ENCODE measurements around the gene TTC39B.

TTC39B gene

GRCh38 chr9:15300218-15300617, 6.8 kb downstream of the TTC39B start:
- no peak for DNase-seq (ENCODE audit: low spot score)

GRCh38 chr9:15299374-15299939, 7.6 kb downstream of the TTC39B start:
- DNase-seq (ENCODE audit: low spot score) = no peak

- no peak for DNase-seq (ENCODE audit: low spot score)
Measured at GRCh38 chr9:15298362-15298761, 8.7 kb downstream of the TTC39B start.

DNA sequence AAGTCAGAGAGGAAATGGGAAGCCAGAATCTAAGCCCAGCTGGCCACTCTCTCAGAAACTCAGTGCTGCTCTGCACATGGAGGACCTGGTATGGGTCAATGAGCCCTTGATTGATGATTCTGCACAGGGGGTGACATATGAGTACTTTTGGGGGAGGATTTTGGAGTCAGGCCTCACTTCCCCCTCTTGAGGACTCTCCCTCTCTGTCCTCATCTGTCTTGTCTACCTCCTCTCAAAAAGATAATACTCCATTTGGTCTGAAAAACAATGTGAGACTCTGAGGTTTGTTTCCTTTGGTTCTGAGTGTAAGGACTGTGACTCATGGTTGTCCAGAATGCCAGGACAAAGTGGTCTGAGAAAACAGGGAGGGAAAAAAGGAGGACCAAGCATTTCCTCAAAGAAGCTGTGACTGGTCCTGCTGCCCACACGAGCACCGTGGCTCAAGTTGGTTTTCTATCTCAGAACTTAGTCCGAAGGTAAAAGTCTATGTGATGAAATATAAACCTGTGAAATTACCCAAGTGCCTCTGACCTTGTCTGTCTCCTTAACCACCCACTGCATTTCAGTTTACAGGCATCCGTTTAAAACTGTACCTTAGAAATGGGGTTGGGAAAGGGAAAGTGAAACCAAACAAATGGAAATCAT, 11.1 kb downstream of the TTC39B start:
- no peak for DNase-seq (ENCODE audit: low spot score)

GRCh38 chr9:15294604-15295003, 12.4 kb downstream of the TTC39B start:
- no peak for DNase-seq (ENCODE audit: low spot score)

GRCh38 chr9:15293804-15294316, 13.2 kb downstream of the TTC39B start:
- no peak for DNase-seq (ENCODE audit: low spot score)

DNA sequence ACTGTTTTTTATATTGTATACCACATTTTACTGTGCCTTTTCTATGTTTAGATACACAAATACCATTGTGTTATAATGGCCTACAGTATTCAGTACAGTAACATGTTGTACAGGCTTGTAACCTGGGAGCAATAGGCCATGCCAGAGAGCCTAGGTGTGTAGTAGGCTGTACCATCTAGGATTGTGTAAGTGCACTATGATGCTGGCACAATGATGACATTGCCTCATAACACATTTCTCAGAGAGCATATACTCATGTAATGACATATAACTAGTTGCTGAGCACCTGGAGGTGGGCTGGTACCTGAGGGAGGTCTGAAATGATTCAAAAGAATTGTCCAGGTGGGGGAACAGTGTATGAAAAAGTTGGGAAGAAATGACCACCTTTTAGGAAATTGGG, 13.9 kb downstream of the TTC39B start:
- DNase-seq (ENCODE audit: low spot score) = no peak

DNA sequence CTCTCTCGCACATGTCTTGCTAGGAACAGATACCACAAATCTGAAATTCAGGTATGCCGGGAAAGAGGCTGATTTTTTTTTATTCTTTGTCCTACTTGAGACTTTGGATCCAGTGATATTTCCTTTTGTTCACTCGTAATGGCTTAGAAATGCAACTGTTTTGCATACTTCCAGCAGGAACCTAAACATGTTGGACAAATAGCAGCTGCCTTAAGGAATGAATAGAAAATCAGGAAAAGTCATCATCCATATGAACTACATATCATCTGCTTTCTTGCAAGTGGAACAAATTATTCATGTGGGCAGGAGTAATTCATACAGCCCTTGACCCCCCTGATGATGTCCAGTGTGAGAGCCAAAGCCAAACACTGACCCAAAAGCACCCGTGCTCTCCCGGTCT, 17.4 kb downstream of the TTC39B start:
- no peak for DNase-seq (ENCODE audit: low spot score)

DNA sequence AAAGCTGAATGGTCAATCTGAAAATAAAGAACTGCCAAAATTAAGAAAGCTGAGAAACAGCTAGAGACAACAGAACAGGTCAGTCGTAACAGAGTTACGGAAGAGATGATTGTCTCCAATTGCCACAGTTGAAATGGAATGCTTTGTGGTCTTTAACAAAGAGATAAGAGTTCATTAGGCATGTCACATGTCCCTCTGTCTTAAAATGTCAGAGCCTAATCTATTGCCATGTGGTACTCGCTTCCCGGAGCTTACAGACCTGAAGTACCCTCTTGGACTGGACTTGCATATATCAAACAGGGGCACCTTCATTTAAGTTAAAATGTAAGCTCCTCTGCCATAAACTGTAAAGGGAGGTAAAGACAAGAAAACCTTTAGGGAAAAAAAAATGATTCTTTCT, 19.7 kb downstream of the TTC39B start:
- DNase-seq (ENCODE audit: low spot score) = no peak

- DNase-seq (ENCODE audit: low spot score) = no peak
Measured at GRCh38 chr9:15286161-15286821, 20.7 kb downstream of the TTC39B start.

- DNase-seq (ENCODE audit: low spot score) = no peak
Measured at GRCh38 chr9:15282567-15283285, 24.3 kb downstream of the TTC39B start.

DNA sequence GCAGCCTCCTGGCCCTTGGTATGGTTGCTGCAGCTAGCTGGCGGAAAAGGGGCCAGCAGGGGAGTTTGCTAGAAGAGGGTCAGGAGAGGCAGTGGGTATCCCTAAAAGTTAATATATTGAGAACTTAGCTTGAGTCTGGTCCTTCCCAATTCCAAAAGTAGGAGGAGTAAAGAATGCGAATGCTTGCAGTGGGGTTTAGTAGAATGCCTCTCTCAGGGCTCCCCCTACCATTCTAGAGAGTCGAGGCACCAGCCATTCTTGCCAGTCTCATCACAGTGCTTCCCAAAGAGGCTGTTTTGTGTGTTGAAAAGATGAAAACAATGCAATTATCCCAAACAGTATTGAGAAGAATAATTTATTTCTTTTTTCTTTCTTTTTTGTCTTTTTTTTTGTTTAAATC, 26.4 kb downstream of the TTC39B start:
- no peak for DNase-seq (ENCODE audit: low spot score)

GRCh38 chr9:15278839-15279238, 28.2 kb downstream of the TTC39B start:
- no peak for DNase-seq (ENCODE audit: low spot score)

- DNase-seq (ENCODE audit: low spot score) = no peak
Measured at GRCh38 chr9:15278091-15278687, 28.8 kb downstream of the TTC39B start.

DNA sequence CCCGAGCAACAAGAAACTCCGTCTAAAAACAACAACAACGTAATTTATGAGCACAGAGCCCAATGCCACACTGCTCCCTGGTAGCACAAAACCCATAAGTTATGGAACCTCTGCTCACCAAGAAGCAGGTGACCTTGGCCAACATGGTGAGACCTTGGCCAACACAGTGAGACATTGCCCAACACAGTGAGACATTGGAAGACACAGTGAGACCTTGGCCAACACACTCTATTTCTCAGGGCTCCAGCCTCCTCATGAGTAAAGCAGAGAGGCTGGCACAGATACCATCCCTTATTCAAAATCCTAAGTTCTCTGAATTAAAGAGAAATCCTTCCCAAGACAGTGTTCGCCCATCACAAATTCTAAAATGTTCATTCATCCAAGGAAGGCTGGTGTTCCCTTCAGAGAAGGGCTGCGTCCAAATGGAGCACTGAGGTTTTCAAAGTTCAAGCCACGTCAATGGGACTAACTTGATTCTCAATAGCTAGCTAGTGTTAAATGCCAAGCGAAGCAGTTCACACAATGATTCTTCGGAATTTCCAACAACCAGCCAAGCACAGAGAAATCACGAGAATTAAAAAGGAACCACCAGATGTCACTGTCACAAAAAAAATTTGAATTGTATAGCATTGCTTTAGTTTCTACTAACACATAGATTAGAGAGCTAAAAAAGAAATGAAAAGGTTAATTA, 29.5 kb downstream of the TTC39B start:
- no peak for DNase-seq (ENCODE audit: low spot score)

GRCh38 chr9:15276328-15276938, 30.6 kb downstream of the TTC39B start:
- no peak for DNase-seq (ENCODE audit: low spot score)

- no peak for DNase-seq (ENCODE audit: low spot score)
Measured at GRCh38 chr9:15274425-15274824, 32.6 kb downstream of the TTC39B start.

GRCh38 chr9:15272377-15272928, 34.6 kb downstream of the TTC39B start:
- no peak for DNase-seq (ENCODE audit: low spot score)

DNA sequence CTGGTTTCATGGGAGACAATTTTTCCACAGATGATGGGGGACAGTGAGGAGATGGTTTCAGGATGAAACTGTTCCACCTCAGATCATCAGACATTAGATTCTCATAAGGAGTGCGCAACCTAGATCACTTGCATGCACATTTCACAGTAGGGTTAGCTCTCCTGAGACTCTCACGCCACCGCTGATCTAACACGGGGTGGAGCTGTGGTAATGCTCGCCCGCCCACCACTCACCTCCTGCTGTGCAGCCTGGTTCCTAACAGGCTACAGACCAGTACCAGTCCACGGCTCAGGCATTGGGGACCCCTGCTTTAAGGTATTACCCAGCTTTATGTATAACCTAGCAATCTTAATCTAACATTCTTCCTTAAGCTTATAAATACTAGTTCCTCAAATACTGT, 35.6 kb downstream of the TTC39B start:
- no peak for DNase-seq (ENCODE audit: low spot score)

DNA sequence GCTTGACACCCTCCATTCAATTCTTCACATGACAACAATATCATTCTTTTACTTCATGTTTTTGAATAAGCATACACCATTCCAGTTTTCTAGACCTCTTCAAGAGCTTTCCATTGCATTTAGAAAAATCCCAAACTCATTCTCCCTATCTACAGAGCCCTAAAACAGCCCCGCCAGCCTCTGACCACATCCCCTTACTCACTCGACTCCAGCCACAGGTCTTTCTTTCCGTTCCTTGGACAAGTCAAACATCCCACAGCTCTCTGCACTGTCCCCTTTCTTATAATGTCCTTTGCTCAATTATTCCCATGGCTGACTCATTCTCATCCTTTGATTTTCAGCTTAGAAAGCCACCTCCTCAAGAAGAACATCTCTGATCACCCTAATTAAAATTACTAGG, 38.2 kb downstream of the TTC39B start:
- no peak for DNase-seq (ENCODE audit: low spot score)

DNA sequence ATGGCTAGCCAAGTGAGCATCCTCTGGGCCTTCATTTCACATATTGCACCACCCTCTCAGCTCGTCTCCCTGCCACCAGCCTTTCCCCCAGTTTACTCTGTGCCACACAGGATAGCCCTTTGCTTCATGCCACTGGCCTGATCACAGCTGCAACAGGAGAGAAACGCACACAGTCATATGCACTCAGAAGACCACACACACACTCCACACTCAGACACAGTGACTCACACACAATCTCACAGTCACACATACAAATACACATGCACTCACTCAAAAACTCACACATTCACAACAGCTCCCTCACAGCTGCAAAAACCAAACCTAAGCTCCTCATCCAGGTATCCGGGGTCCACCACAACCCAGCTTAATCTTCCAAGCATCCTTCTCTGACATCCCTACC, 38.7 kb downstream of the TTC39B start:
- DNase-seq (ENCODE audit: low spot score) = no peak

Measured in hematopoietic multipotent progenitor cell treated with erythropoietin and hydrocortisone succinate and interleukin-3 and kit ligand, for 17 days (in vitro differentiated cells).